ENCODE data around the gene PRPSAP1. TPM values are rescaled to one million over a fixed set of nuclear protein-coding genes. Genes with fewer than 3 reads are reported as not detected.

The PRPSAP1 gene
- total RNA-seq, 1 donor from 2014 or later = 26.7 TPM

DNA sequence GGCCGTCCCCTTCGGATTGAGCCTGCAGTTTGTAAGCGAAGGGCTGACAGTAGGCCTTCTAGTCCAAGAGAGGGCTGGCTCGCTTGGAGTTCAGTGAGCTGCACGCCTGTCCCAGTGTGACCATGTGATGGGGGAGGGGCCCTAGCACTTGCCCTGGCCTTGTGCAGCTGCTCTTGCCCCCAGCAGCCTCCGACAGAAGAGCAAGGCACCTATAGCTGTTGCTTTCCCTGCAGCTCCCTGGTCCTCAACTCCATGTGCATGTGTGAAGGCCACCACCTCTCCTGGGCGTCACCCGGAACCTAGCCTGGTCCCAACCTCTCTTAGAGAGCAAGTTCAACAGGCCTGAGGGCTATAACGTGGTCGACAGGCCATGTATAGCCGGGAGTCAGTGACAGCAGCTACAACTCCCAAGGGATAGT is 36.3 kb upstream of the PRPSAP1 start:
- H3K4me3 Mint-ChIP-seq = no peak overlapping the region
- H3K27ac Mint-ChIP-seq = no peak overlapping the region
- no peaks in the 10 kb centered on the region for H3K9me3 Mint-ChIP-seq
- TF ChIP-seq, protein P1, sequence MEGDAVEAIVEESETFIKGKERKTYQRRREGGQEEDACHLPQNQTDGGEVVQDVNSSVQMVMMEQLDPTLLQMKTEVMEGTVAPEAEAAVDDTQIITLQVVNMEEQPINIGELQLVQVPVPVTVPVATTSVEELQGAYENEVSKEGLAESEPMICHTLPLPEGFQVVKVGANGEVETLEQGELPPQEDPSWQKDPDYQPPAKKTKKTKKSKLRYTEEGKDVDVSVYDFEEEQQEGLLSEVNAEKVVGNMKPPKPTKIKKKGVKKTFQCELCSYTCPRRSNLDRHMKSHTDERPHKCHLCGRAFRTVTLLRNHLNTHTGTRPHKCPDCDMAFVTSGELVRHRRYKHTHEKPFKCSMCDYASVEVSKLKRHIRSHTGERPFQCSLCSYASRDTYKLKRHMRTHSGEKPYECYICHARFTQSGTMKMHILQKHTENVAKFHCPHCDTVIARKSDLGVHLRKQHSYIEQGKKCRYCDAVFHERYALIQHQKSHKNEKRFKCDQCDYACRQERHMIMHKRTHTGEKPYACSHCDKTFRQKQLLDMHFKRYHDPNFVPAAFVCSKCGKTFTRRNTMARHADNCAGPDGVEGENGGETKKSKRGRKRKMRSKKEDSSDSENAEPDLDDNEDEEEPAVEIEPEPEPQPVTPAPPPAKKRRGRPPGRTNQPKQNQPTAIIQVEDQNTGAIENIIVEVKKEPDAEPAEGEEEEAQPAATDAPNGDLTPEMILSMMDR (IDR thresholded peaks at IDR 0.05) = no peak
- H3K36me3 Mint-ChIP-seq (ENCODE audit: low read depth) = peaks cover 47% of the 10 kb centered on the region
- H3K4me1 Mint-ChIP-seq = peaks cover 6% of the 10 kb centered on the region
- ATAC-seq (ENCODE audit: low read depth) = no peak
- no peak for DNase-seq
- intact Hi-C loops (cut with micrococcal nuclease) = no loop called here
- ChIA-PET CTCF (interaction anchor here (2.5 kb wide), 1 partner anchor 9 kb away, joined by 7 read pairs; no protein-coding TSS in a partner anchor), POLR2A (interaction anchor here (0.7 kb wide), 1 partner anchor 507 kb away, joined by 3 read pairs; no protein-coding TSS in a partner anchor)
- H3K27me3 Mint-ChIP-seq = no peaks in the 10 kb centered on the region

DNA sequence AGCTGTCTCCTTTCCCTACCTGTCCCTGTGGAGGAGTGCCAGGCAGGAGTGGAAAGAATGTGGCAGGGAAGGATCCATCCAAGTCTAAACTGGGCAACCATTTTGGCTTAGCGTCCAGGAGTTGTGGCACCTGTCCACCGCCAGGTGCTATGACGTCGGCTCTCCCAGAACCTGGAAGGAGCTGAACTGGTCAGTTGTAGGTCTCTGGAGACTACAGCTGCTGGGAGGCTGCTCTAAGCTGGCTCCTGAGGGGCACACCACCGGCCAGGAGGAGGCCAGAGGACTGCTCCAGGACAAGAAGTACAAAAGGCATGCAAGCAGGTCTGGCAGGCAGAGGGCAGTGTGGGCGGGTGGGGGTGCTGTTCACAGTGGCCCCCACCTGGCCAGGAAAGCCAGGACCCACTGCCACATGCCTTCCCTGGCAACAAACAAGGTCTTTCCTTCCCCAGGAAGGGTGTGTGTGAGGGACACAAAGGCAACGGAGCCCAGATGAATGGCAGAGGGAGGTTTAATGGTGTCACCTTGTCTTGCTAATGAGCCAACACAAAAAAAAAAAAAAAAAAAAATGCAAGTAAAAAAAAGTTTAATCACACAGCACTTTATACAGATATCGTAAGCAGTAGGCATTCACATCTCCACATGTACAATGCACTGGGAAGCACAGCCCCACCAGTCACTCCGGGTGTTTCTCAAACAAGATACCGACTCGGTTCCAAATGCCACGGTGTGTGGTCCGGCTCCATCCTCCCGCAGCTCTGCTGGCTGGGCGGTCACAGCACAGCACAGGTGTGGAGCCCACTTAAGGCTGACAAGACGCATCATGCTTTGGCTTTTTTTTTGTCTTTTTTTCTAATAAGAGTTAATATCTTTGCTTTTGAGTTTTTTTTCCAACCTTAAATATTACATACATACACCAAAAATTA is 35.5 kb upstream of the PRPSAP1 start:
- ChIA-PET CTCF (interaction anchor here (2.5 kb wide), 1 partner anchor 9 kb away, joined by 7 read pairs; no protein-coding TSS in a partner anchor), POLR2A (interaction anchor here (0.5 to 0.7 kb wide), 2 partner anchors 507 to 1109 kb away, joined by 3 to 8 read pairs; no protein-coding TSS in a partner anchor)
- H3K4me3 Mint-ChIP-seq = no peak overlapping the region
- H3K27ac Mint-ChIP-seq = no peak overlapping the region
- DNase-seq (no peak), ATAC-seq (ENCODE audit: low read depth) (no peak)
- no peaks in the 10 kb centered on the region for H3K27me3 Mint-ChIP-seq
- H3K9me3 Mint-ChIP-seq = no peaks in the 10 kb centered on the region
- intact Hi-C loops (cut with micrococcal nuclease) = loop anchor here (10.0 kb wide), 2 partner anchors 284 to 374 kb away; partner anchors contain the start of gene EXOC7
- H3K4me1 Mint-ChIP-seq = peaks cover 6% of the 10 kb centered on the region
- H3K36me3 Mint-ChIP-seq (ENCODE audit: low read depth) = peaks cover 43% of the 10 kb centered on the region
- TF ChIP-seq, protein P1 (IDR thresholded peaks at IDR 0.05) = no peak

DNA sequence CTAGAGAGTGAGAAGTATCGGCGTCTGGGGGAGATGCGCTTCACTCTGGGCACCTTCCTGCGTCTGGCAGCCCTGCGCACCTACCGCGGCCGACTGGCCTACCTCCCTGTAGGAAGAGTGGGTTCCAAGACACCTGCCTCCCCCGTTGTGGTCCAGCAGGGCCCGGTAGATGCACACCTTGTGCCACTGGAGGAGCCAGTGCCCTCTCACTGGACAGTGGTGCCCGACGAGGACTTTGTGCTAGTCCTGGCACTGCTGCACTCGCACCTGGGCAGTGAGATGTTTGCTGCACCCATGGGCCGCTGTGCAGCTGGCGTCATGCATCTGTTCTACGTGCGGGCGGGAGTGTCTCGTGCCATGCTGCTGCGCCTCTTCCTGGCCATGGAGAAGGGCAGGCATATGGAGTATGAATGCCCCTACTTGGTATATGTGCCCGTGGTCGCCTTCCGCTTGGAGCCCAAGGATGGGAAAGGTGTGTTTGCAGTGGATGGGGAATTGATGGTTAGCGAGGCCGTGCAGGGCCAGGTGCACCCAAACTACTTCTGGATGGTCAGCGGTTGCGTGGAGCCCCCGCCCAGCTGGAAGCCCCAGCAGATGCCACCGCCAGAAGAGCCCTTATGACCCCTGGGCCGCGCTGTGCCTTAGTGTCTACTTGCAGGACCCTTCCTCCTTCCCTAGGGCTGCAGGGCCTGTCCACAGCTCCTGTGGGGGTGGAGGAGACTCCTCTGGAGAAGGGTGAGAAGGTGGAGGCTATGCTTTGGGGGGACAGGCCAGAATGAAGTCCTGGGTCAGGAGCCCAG is 33.5 kb upstream of the PRPSAP1 start:
- peaks cover 13% of the 10 kb centered on the region for H3K4me1 Mint-ChIP-seq
- intact Hi-C loops (cut with micrococcal nuclease) = loop anchor here (10.0 kb wide), 2 partner anchors 282 to 372 kb away; partner anchors contain the start of gene EXOC7
- peaks cover 30% of the 10 kb centered on the region for H3K36me3 Mint-ChIP-seq (ENCODE audit: low read depth)
- TF ChIP-seq, protein P1 (IDR thresholded peaks at IDR 0.05) = no peak
- peaks cover 2% of the 10 kb centered on the region for H3K27me3 Mint-ChIP-seq
- ChIA-PET POLR2A (interaction anchor here (0.5 kb wide), 1 partner anchor 58 kb away, joined by 3 read pairs; no protein-coding TSS in a partner anchor), CTCF (interaction anchor here (0.9 to 3.2 kb wide), 2 partner anchors 10 to 86 kb away, joined by 3 to 29 read pairs; no protein-coding TSS in a partner anchor)
- ATAC-seq (ENCODE audit: low read depth) (no peak), DNase-seq (no peak)
- no peak overlapping the region for H3K4me3 Mint-ChIP-seq
- no peak overlapping the region for H3K27ac Mint-ChIP-seq
- H3K9me3 Mint-ChIP-seq = no peaks in the 10 kb centered on the region

DNA sequence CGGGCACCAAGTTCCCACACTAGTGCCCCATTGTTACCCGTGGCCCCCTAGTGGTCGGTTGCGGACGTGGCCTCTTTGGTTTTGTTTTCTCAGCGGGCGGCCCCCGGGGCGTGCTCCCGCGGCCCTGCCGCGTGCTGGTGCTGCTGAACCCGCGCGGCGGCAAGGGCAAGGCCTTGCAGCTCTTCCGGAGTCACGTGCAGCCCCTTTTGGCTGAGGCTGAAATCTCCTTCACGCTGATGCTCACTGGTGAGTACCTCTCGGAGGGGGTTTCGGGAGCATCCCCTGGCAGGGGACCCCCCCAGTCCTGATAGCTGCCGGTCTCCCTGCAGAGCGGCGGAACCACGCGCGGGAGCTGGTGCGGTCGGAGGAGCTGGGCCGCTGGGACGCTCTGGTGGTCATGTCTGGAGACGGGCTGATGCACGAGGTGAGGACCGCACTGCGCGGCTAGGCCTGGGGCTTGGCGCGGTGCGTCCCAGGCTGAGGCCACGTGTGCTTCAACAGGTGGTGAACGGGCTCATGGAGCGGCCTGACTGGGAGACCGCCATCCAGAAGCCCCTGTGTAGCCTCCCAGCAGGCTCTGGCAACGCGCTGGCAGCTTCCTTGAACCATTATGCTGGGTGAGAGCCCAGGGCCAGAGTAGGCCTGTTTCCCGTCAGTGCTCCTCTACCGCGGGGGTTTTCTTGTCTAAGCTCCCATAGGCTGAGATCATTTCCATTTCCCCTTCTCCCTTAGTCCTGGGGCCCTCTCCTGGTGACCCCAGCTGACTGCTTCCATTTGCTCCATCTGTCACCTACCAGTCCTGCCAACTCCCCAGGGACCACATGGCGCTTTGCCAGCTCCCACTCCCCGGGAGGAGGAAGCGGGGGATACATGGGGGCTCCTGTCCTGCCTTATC is 32.4 kb upstream of the PRPSAP1 start:
- TF ChIP-seq, protein P1 (IDR thresholded peaks at IDR 0.05) = peak; percentile 62
- Mint-ChIP-seq H3K27ac (no peak overlapping the region), H3K4me1 (peaks cover 15% of the 10 kb centered on the region), H3K36me3 (ENCODE audit: low read depth) (peaks cover 23% of the 10 kb centered on the region), H3K9me3 (no peaks in the 10 kb centered on the region), H3K27me3 (peaks cover 2% of the 10 kb centered on the region), H3K4me3 (peak overlapping the region; percentile 75)
- POLR2A ChIA-PET = interaction anchor here (0.5 to 3.9 kb wide), 6 partner anchors 33 to 482 kb away, joined by 3 to 29 read pairs (median 3); partner anchors contain the start of gene PRPSAP1
- intact Hi-C loops (cut with micrococcal nuclease) = loop anchor here (1.0 to 10.0 kb wide), 3 partner anchors 171 to 371 kb away; partner anchors contain the start of gene EXOC7
- peak; percentile 47 for ATAC-seq (ENCODE audit: low read depth)
- CTCF ChIA-PET = interaction anchor here (0.8 to 3.2 kb wide), 13 partner anchors 11 to 260 kb away, joined by 3 to 29 read pairs (median 4); partner anchors contain the start of genes PRPSAP1 and UBE2O
- DNase-seq = peak; percentile 78
